ENCODE results near the gene LNX1.

- TF ChIP-seq GABPA (IDR thresholded peaks at IDR 0.05; ENCODE audit: low read depth) (no peak), IRF3 (IDR thresholded peaks at IDR 0.05; ENCODE audit: low read depth, low read length) (no peak)
Observed at GRCh38 chr4:53633608-53634007, 42.3 kb upstream of the LNX1 start.

Measured in SK-N-SH (cell line).